ENCODE results near the gene ZBED4.
A peak's percentile ranks its signal among the peaks of the same experiment; 100 is the strongest.

Gene ZBED4

GRCh38 chr22:49928185-49928495 is 74.5 kb downstream of the ZBED4 start:
- TF ChIP-seq CTCF (IDR thresholded peaks at IDR 0.05) = no peak

GRCh38 chr22:49928555-49929210 is 75.0 kb downstream of the ZBED4 start:
- no peak for TF ChIP-seq CTCF (IDR thresholded peaks at IDR 0.05)

GRCh38 chr22:49929211-49929979 is 75.8 kb downstream of the ZBED4 start:
- TF ChIP-seq CTCF (IDR thresholded peaks at IDR 0.05) = peak; percentile 89

- TF ChIP-seq CTCF (IDR thresholded peaks at IDR 0.05) = no peak
Measured at GRCh38 chr22:49929994-49930575, 76.4 kb downstream of the ZBED4 start.

GRCh38 chr22:49930596-49931412 is 77.2 kb downstream of the ZBED4 start:
- TF ChIP-seq CTCF (IDR thresholded peaks at IDR 0.05) = peak; percentile 70

GRCh38 chr22:49933236-49934159 is 79.9 kb downstream of the ZBED4 start:
- no peak for TF ChIP-seq CTCF (IDR thresholded peaks at IDR 0.05)
